HepG2 (cell line): ENCODE results near the gene APOL4. TPM values are rescaled to one million over a fixed set of nuclear protein-coding genes. Genes with fewer than 3 reads are reported as not detected.

Experiments used
- ATAC-seq: fragments of 200-7000 bp; cut with Tn5 transposase; 3 replicates; pipeline ENCODE4 v1.9.1; 2020; ENCODE audit warnings: mild to moderate bottlenecking, moderate library complexity
- BruUV-seq: library from RNA; stranded (reverse); fragments of 400-500 nt; replicated peaks from 2 replicates; lab custom pipeline; 2021; lab: Mats Ljungman, UMichigan
- CTCF ChIA-PET: fragments of 300-600 bp; formaldehyde crosslinking; extraction: SDS; loops from one replicate; lab custom pipeline; 2021; ENCODE audit warnings: low total read pairs, inconsistent platforms, low intra/inter-chr PET ratio; lab: Yijun Ruan, JAX
- POLR2A ChIA-PET: fragments of 350-600 bp; sonication (Branson Sonifier 250); formaldehyde crosslinking; loops from one replicate; lab custom pipeline; 2020; ENCODE audit warnings: antibody characterized with exemption, inconsistent platforms; lab: Yijun Ruan, JAX
- DNase-seq: peaks from one replicate; pipeline ENCODE4 v3.0.0-alpha.2; 2015; ENCODE audit warnings: low spot score
- FAIRE-seq: peaks from 3 replicates; lab custom pipeline; 2011; peaks lifted over from hg19 to GRCh38; lab: Jason Lieb, UNC
- H2AFZ ChIP-seq: one replicate; pipeline ENCODE4 v1.6.1; 2011; ENCODE audit warnings: low read length, inconsistent platforms
- H3K27ac ChIP-seq: fragments of 300-600 bp; 3 replicates; pipeline ENCODE4 v1.8.0; 2011; ENCODE audit warnings: mixed run types, mild to moderate bottlenecking, mixed read lengths, low read length, inconsistent platforms; ENCODE audit not compliant: insufficient read depth; ENCODE audit errors: extremely low read length
- H3K27me3 ChIP-seq, 2 experiments: fragments of 200-600 bp in 1 of 2; 2 replicates in 1 of 2; 3 replicates in 1 of 2; pipeline versions ENCODE4 v1.6.0 to v1.8.0; 2011; ENCODE audit warnings: low read length in 2 of 2, mild to moderate bottlenecking in 2 of 2, moderate library complexity in 2 of 2, inconsistent platforms in 1 of 2; ENCODE audit not compliant: insufficient read depth in 2 of 2, control insufficient read depth in 1 of 2
- H3K36me3 ChIP-seq, 2 experiments: fragments of 200-600 bp in 1 of 2; replicated peaks in 1 of 2; 2 replicates in 1 of 2; 3 replicates in 1 of 2; pipeline versions ENCODE4 v1.5.1 to v1.8.0; 2011; ENCODE audit warnings: low read length in 2 of 2, inconsistent platforms in 1 of 2; ENCODE audit not compliant: insufficient read depth in 2 of 2, control insufficient read depth in 1 of 2
- H3K4me1 ChIP-seq: 2 replicates; pipeline ENCODE4 v1.5.1; 2012; ENCODE audit warnings: low read length, inconsistent platforms; ENCODE audit not compliant: insufficient read depth
- H3K4me2 ChIP-seq: 2 replicates; pipeline ENCODE4 v1.6.0; 2011; ENCODE audit warnings: low read depth, low read length, inconsistent platforms
- H3K4me3 ChIP-seq, 3 experiments: fragments of 200-600 bp in 1 of 3; sonication (generic), shearing (Covaris generic) in 1 of 3; replicated peaks in 1 of 3; 2 replicates each; pipeline ENCODE4 v1.5.1; 2011 to 2016; ENCODE audit warnings: low read length in 3 of 3, inconsistent platforms in 2 of 3, low read depth in 2 of 3, mild to moderate bottlenecking in 2 of 3, control low read depth in 1 of 3, mixed read lengths in 1 of 3; ENCODE audit not compliant: insufficient read depth in 1 of 3
- H3K79me2 ChIP-seq: one replicate; pipeline ENCODE4 v1.6.1; 2011; ENCODE audit warnings: low read length, inconsistent platforms; ENCODE audit not compliant: insufficient read depth
- H3K9ac ChIP-seq: 2 replicates; pipeline ENCODE4 v1.6.0; 2011; ENCODE audit warnings: mild to moderate bottlenecking, low read depth, low read length, inconsistent platforms; ENCODE audit not compliant: insufficient read depth
- H3K9me3 ChIP-seq: 2 replicates; pipeline ENCODE4 v1.5.1; 2012; ENCODE audit warnings: mild to moderate bottlenecking, low read length
- H4K20me1 ChIP-seq: 2 replicates; pipeline ENCODE4 v1.6.0; 2011; ENCODE audit warnings: inconsistent platforms, mild to moderate bottlenecking, low read length, moderate library complexity; ENCODE audit not compliant: insufficient read depth
- GATAD2A ChIP-seq: IDR thresholded peaks from 2 replicates; pipeline ENCODE4 v1.6.1; 2016
- KLF16 ChIP-seq, 2 experiments: sonication (generic) in 1 of 2; formaldehyde crosslinking in 1 of 2; IDR thresholded peaks; 2 replicates each; pipeline versions ENCODE4 v1.6.1 to v1.8.0; 2016 to 2023; ENCODE audit warnings: missing genetic modification reagents in 2 of 2, missing compliant biosample characterization in 1 of 2
- LRRFIP1 ChIP-seq: sonication (generic); formaldehyde crosslinking; conservative IDR thresholded peaks from 2 replicates; pipeline ENCODE4 v1.4.0; 2020; ENCODE audit warnings: missing genetic modification reagents
- NFYB ChIP-seq: sonication (generic); formaldehyde crosslinking; IDR thresholded peaks from 2 replicates; pipeline ENCODE4 v1.4.0; 2020; ENCODE audit warnings: missing genetic modification reagents
- PAF1 ChIP-seq: IDR thresholded peaks from 2 replicates; pipeline ENCODE4 v1.6.1; 2016; ENCODE audit warnings: missing genetic modification reagents, missing compliant biosample characterization
- YEATS4 ChIP-seq: sonication (generic); formaldehyde crosslinking; IDR thresholded peaks from 2 replicates; pipeline ENCODE4 v1.4.0; 2020; ENCODE audit warnings: missing genetic modification reagents, borderline replicate concordance
- ZNF121 ChIP-seq: sonication (generic); formaldehyde crosslinking; IDR thresholded peaks from 2 replicates; pipeline ENCODE4 v1.5.0; 2020; ENCODE audit warnings: mild to moderate bottlenecking, missing genetic modification reagents
- ZNF230 ChIP-seq: sonication (generic); formaldehyde crosslinking; IDR thresholded peaks from 2 replicates; pipeline ENCODE4 v1.4.0; 2020; ENCODE audit warnings: mild to moderate bottlenecking, missing genetic modification reagents
- ZNF354B ChIP-seq: sonication (generic); formaldehyde crosslinking; IDR thresholded peaks from 2 replicates; pipeline ENCODE4 v1.8.0; 2022; ENCODE audit warnings: mild to moderate bottlenecking, missing genetic modification reagents
- ZNF451 ChIP-seq: sonication (generic); formaldehyde crosslinking; IDR thresholded peaks from 2 replicates; pipeline ENCODE4 v1.5.0; 2020; ENCODE audit warnings: mild to moderate bottlenecking, missing genetic modification reagents
- ZNF510 ChIP-seq: sonication (generic); formaldehyde crosslinking; IDR thresholded peaks from 2 replicates; pipeline ENCODE4 v1.4.0; 2020; ENCODE audit warnings: low read depth, mild to moderate bottlenecking, missing genetic modification reagents
- ZNF788 ChIP-seq: sonication (generic); formaldehyde crosslinking; IDR thresholded peaks from 2 replicates; pipeline ENCODE4 v1.5.0; 2020; ENCODE audit warnings: mild to moderate bottlenecking, missing genetic modification reagents, borderline replicate concordance
- WGBS: methylation state at CpG from one replicate; pipeline ENCODE4 v1.1.6; 2017; ENCODE audit warnings: low lambda C conversion rate; 5-methylcytosine and 5-hydroxymethylcytosine counted together
- in situ Hi-C: cut with HindIII; loops from 2 replicates; pipeline ENCODE4 v1.10.0; 2017; ENCODE audit warnings: low pct_unique_long_range_greater_than_20kb; ENCODE audit not compliant: extremely low pct_ligation_motif_present
- intact Hi-C: fragments of 100-400 bp; cut with micrococcal nuclease; formaldehyde crosslinking; loops from one replicate; pipeline ENCODE4 v1.10.0; 2022; ENCODE audit not compliant: unreplicated experiment
- polyA plus RNA-seq, 8 experiments: library from polyadenylated mRNA; depleted of rRNA in 3 of 8; stranded (reverse) in 7 of 8; unstranded in 1 of 8; fragments of >200 nt; fragmentation: Illumina TruSeq in 4 of 8; extraction: Trizol in 4 of 8; gene quantifications; 2 replicates each; pipeline versions ENCODE4 v1.2.1 to v1.2.3, GENCODE V29; 2011 to 2016; ENCODE audit warnings: low read depth in 4 of 8, missing spikeins in 1 of 8, mixed read lengths in 1 of 8; ENCODE audit not compliant: insufficient read depth in 1 of 8
- total RNA-seq, 5 experiments: library from RNA; depleted of rRNA; stranded (reverse); fragments of >200 nt; fragmentation: Illumina TruSeq; extraction: Trizol; gene quantifications; 2 replicates each; pipeline ENCODE4 v1.2.3, GENCODE V29; 2016; ENCODE audit warnings: low read depth in 1 of 5
- TF ChIP-seq, protein P1 (sequence below): sonication (generic); formaldehyde crosslinking; IDR thresholded peaks from 2 replicates; pipeline ENCODE4 v1.9.0; 2021; ENCODE audit warnings: missing genetic modification reagents, mild to moderate bottlenecking, borderline replicate concordance
- TF ChIP-seq, protein P2 (sequence below): sonication (generic); formaldehyde crosslinking; IDR thresholded peaks from 2 replicates; pipeline ENCODE4 v1.4.0; 2020; ENCODE audit warnings: missing genetic modification reagents, borderline replicate concordance

APOL4 gene
- total and polyA plus RNA-seq, 2 of the 13 experiments (the other 11 are each of a cell fraction or from before 2014, with no cell fraction given) = 0.77 to 2.8 TPM

GRCh38 chr22:36156119-36156514 lies 45.5 kb downstream of the APOL4 start (continued):
- TF ChIP-seq, protein P1, sequence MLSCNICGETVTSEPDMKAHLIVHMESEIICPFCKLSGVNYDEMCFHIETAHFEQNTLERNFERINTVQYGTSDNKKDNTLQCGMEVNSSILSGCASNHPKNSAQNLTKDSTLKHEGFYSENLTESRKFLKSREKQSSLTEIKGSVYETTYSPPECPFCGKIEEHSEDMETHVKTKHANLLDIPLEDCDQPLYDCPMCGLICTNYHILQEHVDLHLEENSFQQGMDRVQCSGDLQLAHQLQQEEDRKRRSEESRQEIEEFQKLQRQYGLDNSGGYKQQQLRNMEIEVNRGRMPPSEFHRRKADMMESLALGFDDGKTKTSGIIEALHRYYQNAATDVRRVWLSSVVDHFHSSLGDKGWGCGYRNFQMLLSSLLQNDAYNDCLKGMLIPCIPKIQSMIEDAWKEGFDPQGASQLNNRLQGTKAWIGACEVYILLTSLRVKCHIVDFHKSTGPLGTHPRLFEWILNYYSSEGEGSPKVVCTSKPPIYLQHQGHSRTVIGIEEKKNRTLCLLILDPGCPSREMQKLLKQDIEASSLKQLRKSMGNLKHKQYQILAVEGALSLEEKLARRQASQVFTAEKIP (CRISPR knock-in tag) = no peak
- TF ChIP-seq KLF16 (CRISPR knock-in tag; IDR thresholded peaks at IDR 0.05) = no peak
- no peak for TF ChIP-seq ZNF354B (CRISPR knock-in tag)
- no peak for TF ChIP-seq PAF1 (CRISPR knock-in tag)
- TF ChIP-seq ZNF121 = peak; percentile 34; the same call in 1 of the 2 replicates
- no peak for TF ChIP-seq YEATS4

DNA sequence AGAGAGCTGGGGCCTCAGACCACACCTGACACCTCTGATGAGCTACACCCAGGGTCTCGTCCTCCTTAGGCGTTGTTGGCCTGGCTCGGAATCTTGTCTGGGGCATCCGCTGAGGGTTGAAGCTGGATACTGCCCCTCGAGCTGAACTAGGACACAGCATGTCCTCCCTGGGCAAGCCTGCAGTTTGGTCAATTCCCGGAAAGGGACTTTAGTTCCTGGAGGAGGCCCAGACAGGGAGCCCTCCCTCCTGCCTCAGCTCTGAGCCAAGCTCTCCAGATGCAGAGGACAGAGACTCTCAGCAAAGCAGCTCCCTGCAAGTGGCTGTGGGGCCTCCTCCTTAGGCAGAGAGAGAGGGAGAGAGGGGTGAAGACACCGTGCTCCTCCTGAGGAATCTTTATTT lies 45.9 kb downstream of the APOL4 start:
- Histone ChIP-seq H3K9me3 (peaks cover 8% of the 10 kb centered on the region; the same call in 1 of the 2 replicates), H3K27ac (peak overlapping the region; percentile 64), H3K4me1 (peaks cover 80% of the 10 kb centered on the region), H3K36me3 (no peaks in the 10 kb centered on the region), H4K20me1 (no peaks in the 10 kb centered on the region), H3K9ac (peak overlapping the region; percentile 67), H3K79me2 (no peaks in the 10 kb centered on the region), H3K4me3 (peak overlapping the region; percentile 75 to 81 (median 76)), H2AFZ (no peak overlapping the region), H3K27me3 (peaks cover 0 to 4% of the 10 kb centered on the region in 2 experiments; a peak in 1 of 5 replicates), H3K4me2 (peak overlapping the region; percentile 85)
- peak; percentile 83 for ATAC-seq
- ChIA-PET CTCF (no interaction called here), POLR2A (interaction anchor here (0.7 to 2.3 kb wide), 4 partner anchors 8 to 97 kb away, joined by 3 to 8 read pairs (median 6); partner anchors contain the start of genes APOL1 and APOL2)
- DNase-seq = peak; percentile 35
- BruUV-seq = no TSS peak
- in situ Hi-C loops (no loop called here), intact Hi-C loops (no loop called here)
- no peak for FAIRE-seq
- 5% methylated on average over 2 of the region's 7 CpGs for WGBS
- TF ChIP-seq GATAD2A (CRISPR knock-in tag) (peak; percentile 29; the same call in 1 of the 2 replicates), ZNF788 (CRISPR knock-in tag) (peak; percentile 25; the same call in 1 of the 2 replicates), ZNF510 (CRISPR knock-in tag) (0 out of 2 replicates have a peak, but pooled peaks have one; percentile 3), NFYB (CRISPR knock-in tag) (no peak), ZNF230 (CRISPR knock-in tag) (0 out of 2 replicates have a peak, but pooled peaks have one; percentile 6), ZNF451 (CRISPR knock-in tag) (no peak), LRRFIP1 (no peak)
- TF ChIP-seq, protein P2, sequence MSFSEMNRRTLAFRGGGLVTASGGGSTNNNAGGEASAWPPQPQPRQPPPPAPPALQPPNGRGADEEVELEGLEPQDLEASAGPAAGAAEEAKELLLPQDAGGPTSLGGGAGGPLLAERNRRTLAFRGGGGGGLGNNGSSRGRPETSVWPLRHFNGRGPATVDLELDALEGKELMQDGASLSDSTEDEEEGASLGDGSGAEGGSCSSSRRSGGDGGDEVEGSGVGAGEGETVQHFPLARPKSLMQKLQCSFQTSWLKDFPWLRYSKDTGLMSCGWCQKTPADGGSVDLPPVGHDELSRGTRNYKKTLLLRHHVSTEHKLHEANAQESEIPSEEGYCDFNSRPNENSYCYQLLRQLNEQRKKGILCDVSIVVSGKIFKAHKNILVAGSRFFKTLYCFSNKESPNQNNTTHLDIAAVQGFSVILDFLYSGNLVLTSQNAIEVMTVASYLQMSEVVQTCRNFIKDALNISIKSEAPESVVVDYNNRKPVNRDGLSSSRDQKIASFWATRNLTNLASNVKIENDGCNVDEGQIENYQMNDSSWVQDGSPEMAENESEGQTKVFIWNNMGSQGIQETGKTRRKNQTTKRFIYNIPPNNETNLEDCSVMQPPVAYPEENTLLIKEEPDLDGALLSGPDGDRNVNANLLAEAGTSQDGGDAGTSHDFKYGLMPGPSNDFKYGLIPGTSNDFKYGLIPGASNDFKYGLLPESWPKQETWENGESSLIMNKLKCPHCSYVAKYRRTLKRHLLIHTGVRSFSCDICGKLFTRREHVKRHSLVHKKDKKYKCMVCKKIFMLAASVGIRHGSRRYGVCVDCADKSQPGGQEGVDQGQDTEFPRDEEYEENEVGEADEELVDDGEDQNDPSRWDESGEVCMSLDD = no peak
